OCI-LY7 (cell line): ENCODE results near the gene GABARAPL2. TPM values are rescaled to one million over a fixed set of nuclear protein-coding genes. Genes with fewer than 3 reads are reported as not detected.

Experiments used
- BruUV-seq: library from RNA; stranded (reverse); fragments of 400-500 nt; replicated peaks from 2 replicates; lab custom pipeline; 2021; lab: Mats Ljungman, UMichigan
- CTCF ChIA-PET: fragments of 300-600 bp; sonication (Branson Sonifier 250); formaldehyde crosslinking; loops from one replicate; lab custom pipeline; 2022; ENCODE audit warnings: antibody characterized with exemption; ENCODE audit not compliant: unreplicated experiment; lab: Charles Lee
- POLR2A ChIA-PET: fragments of 300-600 bp; sonication (Branson Sonifier 250); formaldehyde crosslinking; loops from one replicate; lab custom pipeline; 2022; ENCODE audit warnings: antibody characterized with exemption; lab: Charles Lee
- DNase-seq: peaks from one replicate; pipeline ENCODE4 v3.0.0-alpha.2; 2015; ENCODE audit warnings: low spot score
- H2AFZ ChIP-seq: fragments of 200-600 bp; sonication (generic), shearing (Covaris generic); 2 replicates; pipeline ENCODE4 v1.6.1; 2014; ENCODE audit warnings: mild to moderate bottlenecking, antibody characterized with exemption, low read length, moderate library complexity
- H3K27ac ChIP-seq: fragments of 200-600 bp; sonication (generic); 2 replicates; pipeline ENCODE4 v1.5.1; 2014; ENCODE audit warnings: mixed run types, low read depth, mild to moderate bottlenecking, moderate library complexity, low read length, inconsistent platforms; ENCODE audit not compliant: poor library complexity, severe bottlenecking
- H3K36me3 ChIP-seq: fragments of 200-600 bp; sonication (generic); 2 replicates; pipeline ENCODE4 v1.6.1; 2014; ENCODE audit warnings: mild to moderate bottlenecking, antibody characterized with exemption, low read length, moderate library complexity, mixed read lengths; ENCODE audit not compliant: insufficient read depth
- H3K4me1 ChIP-seq: fragments of 200-600 bp; sonication (generic); 2 replicates; pipeline ENCODE4 v1.5.1; 2014; ENCODE audit warnings: mild to moderate bottlenecking, low read length; ENCODE audit not compliant: insufficient read depth, poor library complexity, severe bottlenecking
- H3K4me2 ChIP-seq: fragments of 200-600 bp; sonication (generic); 2 replicates; pipeline ENCODE4 v1.6.1; 2014; ENCODE audit warnings: mild to moderate bottlenecking, low read length
- H3K4me3 ChIP-seq: fragments of 200-600 bp; sonication (generic); 2 replicates; pipeline ENCODE4 v1.5.1; 2014; ENCODE audit warnings: mild to moderate bottlenecking, low read depth, low read length; ENCODE audit not compliant: poor library complexity, severe bottlenecking
- H3K79me2 ChIP-seq: fragments of 200-600 bp; sonication (generic); 2 replicates; pipeline ENCODE4 v1.6.1; 2016; ENCODE audit warnings: low read depth, mild to moderate bottlenecking, low read length, moderate library complexity, mixed read lengths; ENCODE audit not compliant: insufficient read depth
- H3K9me2 ChIP-seq: fragments of 200-600 bp; sonication (generic); 2 replicates; pipeline ENCODE4 v1.6.1; 2016; ENCODE audit warnings: mild to moderate bottlenecking, low read length, mixed read lengths; ENCODE audit not compliant: insufficient read depth
- H3K9me3 ChIP-seq: fragments of 200-600 bp; sonication (generic); 2 replicates; pipeline ENCODE4 v1.6.1; 2014; ENCODE audit warnings: mild to moderate bottlenecking, mixed run types, low read length, mixed read lengths
- H4K20me1 ChIP-seq: fragments of 200-600 bp; sonication (generic); 2 replicates; pipeline ENCODE4 v1.6.1; 2014; ENCODE audit warnings: mild to moderate bottlenecking, antibody characterized with exemption, low read length, moderate library complexity, mixed read lengths; ENCODE audit not compliant: insufficient read depth
- CTCF ChIP-seq: fragments of 200-600 bp; sonication (generic); conservative IDR thresholded peaks from 2 replicates; pipeline ENCODE4 v1.5.1; 2014; ENCODE audit warnings: mild to moderate bottlenecking, antibody characterized with exemption, low read length, moderate library complexity, mixed read lengths
- EZH2phosphoT487 ChIP-seq: fragments of 200-600 bp; sonication (generic); IDR thresholded peaks from 2 replicates; pipeline ENCODE4 v1.6.1; 2018; ENCODE audit warnings: low read depth, borderline replicate concordance, mild to moderate bottlenecking, mixed run types, antibody characterized with exemption, low read length, moderate library complexity, mixed read lengths
- intact Hi-C: fragments of 100-400 bp; cut with micrococcal nuclease; formaldehyde crosslinking; loops from one replicate; pipeline ENCODE4 v1.10.0; 2022; ENCODE audit not compliant: unreplicated experiment
- total RNA-seq, 2 experiments: library from RNA; depleted of rRNA in 1 of 2; stranded (reverse); fragments of >200 nt in 1 of 2; shearing (Covaris generic) in 1 of 2; gene quantifications; 2 replicates each; pipeline ENCODE4 v1.2.3, GENCODE V29; 2014 to 2022

GABARAPL2 gene
- total RNA-seq, 2 experiments from 2014 or later, result 57.7 to 93.5 TPM

GRCh38 chr16:75532791-75533190 lies 33.4 kb upstream of the GABARAPL2 start:
- intact Hi-C loops, result no loop called here
- no peaks in the 10 kb centered on the region for H3K79me2 ChIP-seq
- no peak overlapping the region for H3K4me3 ChIP-seq
- H3K4me1 ChIP-seq, result no peaks in the 10 kb centered on the region
- no peak overlapping the region for H3K4me2 ChIP-seq
- no peak for DNase-seq
- H4K20me1 ChIP-seq, result no peaks in the 10 kb centered on the region
- no TSS peak for BruUV-seq
- no peaks in the 10 kb centered on the region for H3K36me3 ChIP-seq
- no peak overlapping the region for H3K27ac ChIP-seq
- no peak overlapping the region for H2AFZ ChIP-seq
- POLR2A ChIA-PET, result no interaction called here
- CTCF ChIA-PET, result no interaction called here
- no peaks in the 10 kb centered on the region for H3K9me2 ChIP-seq
- TF ChIP-seq CTCF (no peak), EZH2phosphoT487 (no peak)
- H3K9me3 ChIP-seq, result no peaks in the 10 kb centered on the region

GRCh38 chr16:75534560-75535205 lies 31.5 kb upstream of the GABARAPL2 start:
- no peaks in the 10 kb centered on the region for H3K79me2 ChIP-seq
- H4K20me1 ChIP-seq, result no peaks in the 10 kb centered on the region
- H3K4me1 ChIP-seq, result no peaks in the 10 kb centered on the region
- TF ChIP-seq EZH2phosphoT487 (no peak), CTCF (no peak)
- no TSS peak for BruUV-seq
- H3K4me3 ChIP-seq, result no peak overlapping the region
- no peaks in the 10 kb centered on the region for H3K9me3 ChIP-seq
- ChIA-PET POLR2A (interaction anchor here (0.5 to 0.9 kb wide), 3 partner anchors 71 to 228 kb away, joined by 3 read pairs; no protein-coding TSS in a partner anchor), CTCF (no interaction called here)
- DNase-seq, result no peak
- H3K4me2 ChIP-seq, result no peak overlapping the region
- intact Hi-C loops, result no loop called here
- H3K36me3 ChIP-seq, result no peaks in the 10 kb centered on the region
- no peak overlapping the region for H3K27ac ChIP-seq
- H2AFZ ChIP-seq, result no peak overlapping the region
- H3K9me2 ChIP-seq, result no peaks in the 10 kb centered on the region

GRCh38 chr16:75535211-75535843 lies 30.9 kb upstream of the GABARAPL2 start:
- Histone ChIP-seq H3K79me2 (no peaks in the 10 kb centered on the region), H3K9me2 (no peaks in the 10 kb centered on the region), H3K4me3 (no peak overlapping the region), H3K36me3 (no peaks in the 10 kb centered on the region), H3K27ac (no peak overlapping the region), H3K4me2 (no peak overlapping the region), H4K20me1 (no peaks in the 10 kb centered on the region), H2AFZ (no peak overlapping the region), H3K9me3 (no peaks in the 10 kb centered on the region), H3K4me1 (no peaks in the 10 kb centered on the region)
- no peak for TF ChIP-seq EZH2phosphoT487
- TF ChIP-seq CTCF, result no peak
- ChIA-PET POLR2A (interaction anchor here (0.5 to 0.9 kb wide), 3 partner anchors 20 to 118 kb away, joined by 3 read pairs; no protein-coding TSS in a partner anchor), CTCF (no interaction called here)
- intact Hi-C loops, result no loop called here
- BruUV-seq, result no TSS peak
- DNase-seq, result no peak
